ENCODE results near the gene GSTT4. TPM values are rescaled to one million over a fixed set of nuclear protein-coding genes. Genes with fewer than 3 reads are reported as not detected.

The GSTT4 gene
- total RNA-seq, 2 donors from 2014 or later, result not detected

DNA sequence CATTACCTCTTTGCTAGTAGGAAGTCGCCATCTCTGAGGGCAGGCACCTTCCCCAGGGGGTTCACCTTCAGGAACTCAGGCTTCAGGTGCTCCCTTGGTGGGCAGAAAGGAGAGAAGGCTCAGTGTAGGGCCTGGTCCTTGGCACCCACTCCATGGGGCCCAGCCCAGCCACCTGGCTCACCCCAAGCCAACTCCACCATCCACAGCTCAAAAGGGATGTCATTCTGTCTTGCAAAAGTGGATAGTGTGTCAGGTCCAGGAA is 2.7 kb upstream of the GSTT4 start:
- no peak overlapping the region for H3K9ac ChIP-seq (ENCODE audit: low read depth in 2 of 2, low read length in 2 of 2)
- H3K27me3 ChIP-seq, result no peaks in the 10 kb centered on the region
- no peaks in the 10 kb centered on the region for H3K9me3 ChIP-seq
- intact Hi-C loops (cut with DNase I), result loop anchor here (10.0 kb wide), 1 partner anchor 157 kb away; no protein-coding TSS in a partner anchor
- no peak for DNase-seq
- H3K4me1 ChIP-seq, result no peaks in the 10 kb centered on the region
- no peak overlapping the region for H3K27ac ChIP-seq
- H3K4me3 ChIP-seq, result no peak overlapping the region
- no peak for TF ChIP-seq CTCF (IDR thresholded peaks at IDR 0.05)
- H3K36me3 ChIP-seq, result no peaks in the 10 kb centered on the region

DNA sequence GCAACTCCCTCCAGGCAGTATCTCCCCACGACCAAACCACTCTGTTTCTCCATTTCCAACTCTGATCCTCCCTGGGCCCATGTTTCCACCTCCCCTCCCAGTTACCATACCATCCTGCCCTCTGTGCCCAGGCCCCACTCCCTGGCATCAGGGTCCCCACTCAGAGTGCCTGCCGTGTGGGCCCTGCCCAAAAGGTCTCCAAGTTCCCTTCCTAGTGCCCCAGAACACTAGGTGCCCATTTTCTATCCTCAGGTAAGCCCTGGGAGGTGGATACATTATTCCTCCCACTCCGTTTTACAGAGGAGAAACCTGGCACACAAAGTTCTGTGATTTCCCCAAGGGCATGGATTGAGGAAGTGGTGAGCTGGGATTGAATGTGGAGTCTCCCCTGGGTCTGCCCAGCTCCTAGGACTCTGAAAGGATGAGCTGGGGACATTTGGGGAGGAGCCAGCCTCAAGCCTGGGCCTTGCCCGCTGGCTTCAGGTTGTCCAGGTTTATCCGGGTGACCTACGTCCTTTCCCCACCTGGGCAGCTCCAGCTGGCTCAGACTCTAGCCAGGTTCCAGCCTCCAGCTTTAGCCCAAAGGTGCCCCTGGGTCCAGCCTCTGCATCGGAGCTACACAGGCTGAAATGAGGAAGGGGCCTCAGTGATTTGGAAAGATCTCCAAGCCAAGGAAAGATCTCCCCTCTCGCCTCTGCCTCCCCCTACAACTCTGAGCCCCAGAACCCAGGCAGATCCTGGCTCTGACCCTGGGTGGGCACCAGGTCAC is 2.2 kb upstream of the GSTT4 start:
- Histone ChIP-seq H3K4me3 (no peak overlapping the region), H3K9me3 (no peaks in the 10 kb centered on the region), H3K36me3 (no peaks in the 10 kb centered on the region), H3K27ac (no peak overlapping the region), H3K9ac (ENCODE audit: low read depth in 2 of 2, low read length in 2 of 2) (no peak overlapping the region), H3K27me3 (no peaks in the 10 kb centered on the region), H3K4me1 (no peaks in the 10 kb centered on the region)
- intact Hi-C loops (cut with DNase I), result loop anchor here (10.0 kb wide), 1 partner anchor 157 kb away; no protein-coding TSS in a partner anchor
- TF ChIP-seq CTCF (IDR thresholded peaks at IDR 0.05), result no peak
- no peak for DNase-seq

DNA sequence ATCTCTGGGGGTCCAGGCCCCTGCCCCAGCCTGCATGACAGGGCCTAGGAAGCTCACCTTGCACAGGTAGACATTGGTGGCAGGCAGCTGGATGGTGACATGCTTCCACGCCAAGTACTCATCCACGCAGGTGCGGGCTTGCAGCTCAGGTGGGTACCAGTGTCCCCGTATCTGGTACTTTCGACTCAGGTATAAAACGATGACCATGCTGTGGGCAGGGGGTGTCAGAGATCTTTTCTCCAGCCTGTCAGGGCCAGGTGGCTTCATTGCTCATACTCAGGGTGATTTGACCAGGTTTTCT is 1.6 kb upstream of the GSTT4 start:
- Histone ChIP-seq H3K4me1 (no peaks in the 10 kb centered on the region), H3K9me3 (no peaks in the 10 kb centered on the region), H3K9ac (ENCODE audit: low read depth in 2 of 2, low read length in 2 of 2) (no peak overlapping the region), H3K27ac (no peak overlapping the region), H3K36me3 (no peaks in the 10 kb centered on the region), H3K4me3 (no peak overlapping the region), H3K27me3 (no peaks in the 10 kb centered on the region)
- no peak for DNase-seq
- intact Hi-C loops (cut with DNase I), result loop anchor here (10.0 kb wide), 1 partner anchor 158 kb away; no protein-coding TSS in a partner anchor
- no peak for TF ChIP-seq CTCF (IDR thresholded peaks at IDR 0.05)

DNA sequence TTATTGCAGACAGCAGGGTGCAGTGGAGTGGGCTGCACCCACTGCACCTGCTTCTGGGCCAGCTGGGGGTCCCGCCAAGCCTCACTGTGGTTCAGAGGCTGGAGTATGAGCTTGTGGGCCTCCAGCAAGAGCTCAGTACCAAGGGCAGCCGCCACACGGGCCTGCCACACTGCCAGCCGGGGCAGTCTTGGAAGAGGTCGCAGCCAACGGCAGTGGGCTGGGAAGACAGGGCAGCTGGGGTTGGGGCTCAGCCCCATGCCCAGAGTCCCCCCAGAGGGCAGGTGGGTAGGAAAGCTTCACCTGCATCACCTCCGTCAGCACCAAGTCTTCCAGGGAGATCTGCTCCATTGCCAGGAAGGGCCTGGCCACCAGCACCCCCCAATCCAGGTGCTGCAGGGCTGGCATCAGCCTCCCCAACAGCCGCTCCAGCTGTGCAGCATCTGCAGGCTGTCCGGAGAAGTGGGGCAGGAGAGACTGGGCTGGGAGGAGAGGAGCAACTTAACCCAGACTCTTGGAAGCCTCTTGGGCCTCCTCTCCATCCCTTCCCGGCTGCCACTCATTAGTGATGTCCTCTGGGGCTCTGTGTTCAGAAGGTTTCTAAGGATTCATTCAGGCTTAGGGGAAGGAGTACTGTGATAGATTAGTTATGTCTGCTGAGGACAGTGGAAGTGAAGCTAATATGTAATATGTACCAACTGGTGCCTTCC is 1.1 kb upstream of the GSTT4 start:
- DNase-seq, result no peak
- H3K27me3 ChIP-seq, result no peaks in the 10 kb centered on the region
- intact Hi-C loops (cut with DNase I), result loop anchor here (10.0 kb wide), 1 partner anchor 158 kb away; no protein-coding TSS in a partner anchor
- no peak overlapping the region for H3K4me3 ChIP-seq
- no peak for TF ChIP-seq CTCF (IDR thresholded peaks at IDR 0.05)
- H3K27ac ChIP-seq, result no peak overlapping the region
- H3K9me3 ChIP-seq, result no peaks in the 10 kb centered on the region
- H3K9ac ChIP-seq (ENCODE audit: low read depth in 2 of 2, low read length in 2 of 2), result no peak overlapping the region
- no peaks in the 10 kb centered on the region for H3K36me3 ChIP-seq
- H3K4me1 ChIP-seq, result no peaks in the 10 kb centered on the region

GRCh38 chr22:24003887-24004286 is 1.4 kb downstream of the GSTT4 start:
- Histone ChIP-seq H3K36me3 (no peaks in the 10 kb centered on the region), H3K4me1 (no peaks in the 10 kb centered on the region), H3K9ac (ENCODE audit: low read depth in 2 of 2, low read length in 2 of 2) (no peak overlapping the region), H3K9me3 (no peaks in the 10 kb centered on the region), H3K4me3 (no peak overlapping the region), H3K27ac (no peak overlapping the region), H3K27me3 (no peaks in the 10 kb centered on the region)
- no peak for DNase-seq
- no peak for TF ChIP-seq CTCF (IDR thresholded peaks at IDR 0.05)
- intact Hi-C loops (cut with DNase I), result loop anchor here (10.0 kb wide), 1 partner anchor 161 kb away; no protein-coding TSS in a partner anchor

All from colonic mucosa (tissue), 4 donors.